OCI-M2 (cell line): ENCODE data around the gene BCAP31.
A peak's percentile ranks its signal among the peaks of the same experiment; 100 is the strongest.

Experiments
- DNase-seq: peaks from one replicate; lab custom pipeline; 2025; ENCODE audit not compliant: unreplicated experiment; lab: John Stamatoyannopoulos, UW

BCAP31 gene

DNA sequence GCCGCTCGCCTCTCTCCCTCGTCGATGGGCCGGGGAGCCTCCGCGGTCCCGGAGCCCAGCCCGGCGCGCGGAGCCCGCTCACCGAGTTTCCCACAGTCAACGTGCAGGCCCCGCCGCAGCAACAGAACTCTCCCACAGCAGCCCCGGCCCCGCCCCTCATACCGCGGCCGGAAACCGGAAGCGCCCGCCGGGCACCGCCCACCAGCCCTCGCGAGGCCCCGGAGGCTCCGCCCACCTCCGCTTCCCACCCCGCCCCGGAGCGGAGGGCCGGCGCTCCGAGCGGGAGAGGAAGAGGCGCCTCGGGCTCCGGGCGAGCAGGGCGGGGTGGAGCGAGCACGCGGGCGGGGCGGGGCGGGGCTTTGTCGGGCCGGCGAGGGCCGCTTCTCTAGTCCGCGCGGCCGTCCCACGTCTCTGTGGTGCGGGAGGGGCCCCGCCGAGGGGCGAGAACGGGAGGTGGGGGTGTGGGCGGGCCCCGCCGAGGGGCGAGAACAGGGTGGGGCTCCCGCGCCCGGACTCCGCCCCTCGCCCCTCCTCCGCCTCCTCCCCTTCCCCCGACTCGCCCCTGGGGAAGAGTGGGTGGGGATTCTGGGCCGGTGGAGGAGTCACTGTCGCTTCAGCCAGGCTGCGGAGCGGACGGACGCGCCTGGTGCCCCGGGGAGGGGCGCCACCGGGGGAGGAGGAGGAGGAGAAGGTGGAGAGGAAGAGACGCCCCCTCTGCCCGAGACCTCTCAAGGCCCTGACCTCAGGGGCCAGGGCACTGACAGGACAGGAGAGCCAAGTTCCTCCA is at the start of gene BCAP31, which contains the start of gene ABCD1:
Gene BCAP31, minus strand, starts transcription at position 136 of the 787 bp plus-strand sequence. CDS start 1,143 bp downstream, outside the sequence.
Gene ABCD1, plus strand, starts transcription at position 605 of the 787 bp plus-strand sequence. CDS start 411 bp downstream, outside the sequence.
- DNase-seq: no peak

DNA sequence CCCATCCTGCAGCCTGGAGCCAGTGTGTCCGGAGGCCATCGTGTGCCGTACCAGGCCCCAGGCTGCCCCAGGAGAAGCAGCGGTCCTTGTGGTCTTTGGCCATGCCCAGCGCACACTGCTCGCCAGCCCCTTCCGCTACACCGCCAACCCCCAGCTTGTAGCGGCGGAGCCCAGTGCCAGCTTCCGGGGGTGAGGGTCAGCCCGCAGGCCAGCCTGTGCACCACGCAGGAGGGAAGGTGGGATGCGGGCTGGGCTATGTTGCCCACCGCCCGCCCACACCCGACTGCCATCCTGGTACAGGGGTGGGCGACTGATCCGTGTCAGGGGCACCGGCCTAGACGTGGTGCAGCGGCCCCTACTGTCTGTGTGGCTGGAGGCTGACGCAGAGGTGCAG is 49.0 kb upstream of the BCAP31 start:
- DNase-seq: no peak

DNA sequence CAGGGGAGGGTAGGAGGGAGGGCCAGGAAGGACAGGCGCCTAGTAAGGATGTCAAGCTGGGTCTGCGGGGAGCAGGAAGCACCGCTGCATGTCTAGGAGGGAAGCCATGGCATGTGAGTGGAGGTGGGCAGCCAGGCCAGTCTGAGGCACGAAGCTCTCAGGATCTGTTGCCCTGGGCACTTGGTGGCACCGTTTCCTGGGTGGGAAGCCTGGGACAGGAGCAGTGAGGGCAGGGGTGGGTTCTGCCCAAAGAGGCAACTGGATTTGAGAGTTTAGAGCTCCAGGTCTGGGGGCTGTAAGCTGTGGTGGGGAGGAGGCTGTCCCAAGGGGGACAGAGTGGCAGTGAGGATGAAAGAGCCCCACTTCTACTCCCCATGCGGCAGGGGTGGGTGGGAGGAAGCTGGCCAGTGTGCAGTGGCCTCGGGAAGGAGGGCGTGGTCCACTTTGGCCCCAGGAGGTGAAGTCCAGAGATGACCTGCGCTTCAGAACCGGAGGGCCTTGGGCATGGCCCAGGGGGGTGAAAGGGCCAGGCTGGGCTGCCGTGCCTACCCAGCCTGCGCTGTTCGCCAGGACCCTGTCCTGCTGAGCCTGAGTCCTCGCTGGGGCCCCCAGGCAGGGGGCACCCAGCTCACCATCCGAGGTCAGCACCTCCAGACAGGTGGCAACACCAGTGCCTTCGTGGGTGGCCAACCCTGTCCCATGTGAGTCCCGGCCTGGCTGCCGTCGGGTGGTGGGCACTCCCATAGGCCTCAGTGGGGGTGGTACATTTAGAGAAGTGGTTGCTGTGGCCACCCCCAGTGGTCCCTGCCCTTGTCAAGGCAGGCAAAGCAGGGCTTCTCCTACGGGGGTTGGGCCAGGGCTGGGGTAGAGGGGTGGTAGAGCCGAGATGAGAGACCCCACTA is 48.4 kb upstream of the BCAP31 start:
- DNase-seq: no peak

DNA sequence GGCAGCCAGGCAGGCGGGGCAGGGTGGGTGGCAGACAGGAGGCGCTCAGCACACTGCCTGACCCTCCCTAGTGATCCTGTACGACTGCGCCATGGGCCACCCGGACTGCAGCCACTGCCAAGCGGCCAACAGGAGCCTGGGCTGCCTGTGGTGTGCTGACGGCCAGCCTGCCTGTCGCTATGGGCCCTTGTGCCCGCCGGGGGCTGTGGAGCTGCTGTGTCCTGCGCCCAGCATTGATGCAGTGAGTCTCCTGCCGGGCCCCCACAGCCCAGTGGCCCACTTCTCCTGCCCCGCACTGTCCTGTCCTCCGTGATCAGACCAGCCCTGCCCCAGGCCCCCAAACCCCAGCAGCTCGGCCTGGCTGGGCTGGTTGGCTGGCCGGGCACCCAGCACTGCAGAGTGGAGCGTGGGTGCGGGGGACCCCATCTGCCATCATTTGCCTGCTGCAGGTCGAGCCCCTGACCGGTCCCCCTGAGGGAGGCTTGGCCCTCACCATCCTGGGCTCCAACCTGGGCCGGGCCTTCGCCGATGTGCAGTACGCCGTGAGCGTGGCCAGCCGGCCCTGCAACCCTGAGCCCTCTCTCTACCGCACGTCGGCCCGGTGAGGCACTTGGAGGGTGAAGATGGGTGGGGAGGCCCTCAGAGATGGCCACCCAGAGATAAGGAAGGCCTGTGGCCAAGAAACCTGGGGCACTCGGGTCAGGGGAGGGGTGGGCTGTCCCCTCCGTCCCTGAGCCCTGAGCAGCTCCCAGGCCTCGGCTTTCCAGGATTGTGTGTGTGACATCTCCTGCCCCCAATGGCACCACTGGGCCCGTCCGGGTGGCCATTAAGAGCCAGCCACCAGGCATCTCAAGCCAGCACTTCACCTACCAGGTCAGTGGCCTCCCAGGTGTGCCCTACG is 47.5 kb upstream of the BCAP31 start:
- DNase-seq: no peak

DNA sequence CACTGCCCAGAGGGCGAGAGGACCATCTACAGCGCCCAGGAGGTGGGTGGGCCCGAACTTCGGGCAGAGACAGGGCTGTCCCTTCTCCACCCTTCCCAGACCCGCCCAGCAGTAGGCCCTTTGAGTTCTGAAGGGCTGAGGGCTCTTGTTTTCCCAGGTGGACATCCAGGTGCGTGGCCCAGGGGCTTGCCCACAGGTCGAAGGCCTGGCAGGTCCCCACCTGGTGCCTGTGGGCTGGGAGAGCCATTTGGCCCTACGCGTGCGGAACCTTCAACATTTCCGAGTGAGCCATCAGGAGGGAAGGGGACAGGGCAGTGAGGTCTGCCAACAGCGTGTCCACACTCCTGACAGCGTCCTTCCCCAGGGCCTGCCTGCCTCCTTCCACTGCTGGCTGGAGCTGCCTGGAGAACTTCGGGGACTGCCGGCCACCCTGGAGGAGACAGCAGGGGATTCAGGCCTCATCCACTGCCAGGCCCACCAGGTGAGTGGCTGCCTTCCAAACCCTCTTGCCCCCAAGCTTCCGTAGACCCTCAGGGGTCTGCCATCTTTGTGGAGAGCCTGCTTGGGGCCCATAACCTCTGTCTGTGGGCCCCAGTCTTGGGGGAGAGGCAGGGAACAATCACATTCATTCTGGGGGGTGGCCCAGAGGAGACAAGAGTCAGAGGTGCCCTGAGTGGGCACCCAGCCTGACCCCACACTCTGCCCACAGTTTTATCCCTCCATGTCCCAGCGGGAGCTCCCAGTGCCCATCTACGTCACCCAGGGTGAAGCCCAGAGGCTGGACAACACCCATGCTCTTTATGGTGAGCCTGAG is 46.6 kb upstream of the BCAP31 start:
- no peak for DNase-seq

DNA sequence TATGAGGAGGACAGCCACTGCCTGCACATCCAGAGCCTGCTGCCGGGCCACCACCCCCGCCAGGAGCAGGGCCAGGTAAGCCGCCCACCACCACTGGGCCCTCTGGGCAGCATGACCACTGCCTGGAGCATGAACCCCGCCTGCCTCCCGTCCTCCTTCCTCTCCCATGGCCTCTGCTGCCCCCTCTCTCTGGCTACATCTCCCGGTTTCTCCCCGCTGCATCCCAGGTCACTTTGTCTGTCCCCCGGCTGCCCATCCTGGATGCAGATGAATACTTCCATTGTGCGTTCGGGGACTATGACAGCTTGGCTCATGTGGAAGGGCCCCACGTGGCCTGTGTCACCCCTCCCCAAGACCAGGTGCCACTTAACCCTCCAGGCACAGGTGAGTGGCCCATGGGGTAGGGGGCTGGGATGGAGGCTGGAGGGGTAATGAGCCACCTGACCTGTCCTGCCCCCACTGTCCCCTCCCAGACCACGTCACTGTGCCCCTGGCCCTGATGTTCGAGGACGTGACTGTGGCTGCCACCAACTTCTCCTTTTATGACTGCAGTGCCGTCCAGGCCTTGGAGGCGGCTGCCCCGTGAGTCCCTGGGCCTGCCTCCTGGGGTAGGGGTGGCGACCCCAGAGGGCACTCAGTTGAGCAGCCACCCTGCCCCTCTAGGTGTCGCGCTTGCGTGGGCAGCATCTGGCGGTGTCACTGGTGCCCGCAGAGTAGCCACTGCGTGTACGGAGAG is 45.8 kb upstream of the BCAP31 start:
- no peak for DNase-seq

DNA sequence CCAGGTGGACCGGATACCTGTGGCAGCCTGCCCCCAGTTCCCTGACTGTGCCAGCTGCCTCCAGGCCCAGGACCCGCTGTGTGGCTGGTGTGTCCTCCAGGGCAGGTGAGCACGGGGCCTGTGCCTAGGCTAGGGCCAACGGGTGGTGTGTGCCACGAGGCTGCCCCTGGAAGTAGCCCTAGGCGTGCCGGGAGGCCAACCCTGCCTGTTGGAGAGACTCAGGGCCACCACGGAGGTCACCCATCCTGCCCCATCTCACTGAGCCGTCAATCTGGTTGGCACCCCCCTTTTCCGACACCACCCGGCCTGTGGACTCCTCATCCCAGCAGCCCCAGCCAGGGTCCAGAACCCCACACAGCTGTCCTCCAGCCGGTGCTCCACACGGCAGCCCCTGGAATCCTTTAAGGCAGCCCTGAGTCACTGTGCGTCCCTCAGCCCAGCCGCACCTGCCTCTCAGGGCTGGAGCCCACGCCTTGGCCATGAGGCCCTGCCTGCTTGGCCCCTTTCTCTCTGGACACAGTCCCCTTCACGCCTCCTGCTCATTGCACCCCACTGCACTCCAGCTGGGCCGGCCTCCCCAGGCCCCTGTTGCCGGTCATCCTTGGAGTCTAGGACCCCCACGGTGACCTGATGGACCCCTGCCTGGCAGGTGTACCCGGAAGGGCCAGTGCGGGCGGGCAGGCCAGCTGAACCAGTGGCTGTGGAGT is 45.1 kb upstream of the BCAP31 start:
- DNase-seq: no peak

DNA sequence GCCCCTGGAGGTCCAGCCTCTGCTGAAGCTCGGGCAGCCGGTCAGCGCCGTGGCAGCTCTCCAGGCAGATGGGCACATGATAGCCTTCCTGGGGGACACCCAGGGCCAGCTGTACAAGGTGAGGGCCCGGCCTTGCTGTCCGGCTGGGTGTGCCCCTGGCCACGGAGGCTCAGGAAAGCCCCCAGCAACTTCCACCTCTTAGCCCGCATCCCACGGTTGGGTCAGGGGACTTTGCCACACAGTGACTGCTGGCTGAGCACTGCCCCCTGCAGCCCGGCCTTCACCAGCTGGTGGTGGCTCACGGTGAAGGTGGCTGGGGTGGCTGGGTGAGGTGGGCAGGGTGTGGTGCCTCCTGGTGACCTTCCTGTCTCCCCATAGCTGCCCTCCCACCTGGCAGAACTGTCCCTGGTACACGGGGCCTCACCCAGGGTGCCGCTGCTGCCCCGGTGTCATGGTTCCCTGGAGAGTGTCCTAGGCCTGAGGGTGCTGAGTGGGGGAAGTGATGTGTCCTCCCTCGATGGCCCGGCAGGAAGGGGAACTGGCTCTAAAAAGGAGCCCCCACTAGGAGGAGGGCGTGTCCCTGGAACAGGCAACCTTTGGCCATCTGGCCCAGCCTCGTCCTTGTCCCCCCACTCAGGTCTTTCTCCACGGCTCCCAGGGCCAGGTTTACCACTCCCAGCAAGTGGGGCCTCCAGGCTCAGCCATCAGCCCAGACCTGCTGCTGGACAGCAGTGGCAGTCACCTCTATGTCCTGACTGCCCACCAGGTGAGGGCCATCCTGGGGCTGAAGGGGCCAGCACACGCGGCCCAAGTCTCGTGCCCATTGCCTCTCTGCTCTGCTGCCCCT is 44.3 kb upstream of the BCAP31 start:
- no peak for DNase-seq

DNA sequence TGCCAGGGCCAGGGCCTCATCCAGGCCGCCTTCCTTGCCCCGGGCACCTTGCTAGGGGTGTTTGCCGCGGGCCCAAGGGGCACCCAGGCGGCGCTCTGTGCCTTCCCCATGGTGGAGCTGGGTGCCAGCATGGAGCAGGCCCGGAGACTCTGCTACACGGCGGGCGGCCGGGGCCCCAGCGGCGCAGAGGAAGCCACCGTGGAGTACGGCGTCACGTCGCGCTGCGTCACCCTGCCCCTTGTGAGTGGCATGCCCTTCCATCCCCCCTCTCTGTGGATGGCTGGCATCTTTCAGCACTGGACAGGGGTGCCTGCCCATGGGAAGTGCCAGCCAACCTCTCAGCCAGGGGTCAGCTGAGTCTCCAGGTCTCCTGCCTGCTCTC is 43.5 kb upstream of the BCAP31 start:
- no peak for DNase-seq

DNA sequence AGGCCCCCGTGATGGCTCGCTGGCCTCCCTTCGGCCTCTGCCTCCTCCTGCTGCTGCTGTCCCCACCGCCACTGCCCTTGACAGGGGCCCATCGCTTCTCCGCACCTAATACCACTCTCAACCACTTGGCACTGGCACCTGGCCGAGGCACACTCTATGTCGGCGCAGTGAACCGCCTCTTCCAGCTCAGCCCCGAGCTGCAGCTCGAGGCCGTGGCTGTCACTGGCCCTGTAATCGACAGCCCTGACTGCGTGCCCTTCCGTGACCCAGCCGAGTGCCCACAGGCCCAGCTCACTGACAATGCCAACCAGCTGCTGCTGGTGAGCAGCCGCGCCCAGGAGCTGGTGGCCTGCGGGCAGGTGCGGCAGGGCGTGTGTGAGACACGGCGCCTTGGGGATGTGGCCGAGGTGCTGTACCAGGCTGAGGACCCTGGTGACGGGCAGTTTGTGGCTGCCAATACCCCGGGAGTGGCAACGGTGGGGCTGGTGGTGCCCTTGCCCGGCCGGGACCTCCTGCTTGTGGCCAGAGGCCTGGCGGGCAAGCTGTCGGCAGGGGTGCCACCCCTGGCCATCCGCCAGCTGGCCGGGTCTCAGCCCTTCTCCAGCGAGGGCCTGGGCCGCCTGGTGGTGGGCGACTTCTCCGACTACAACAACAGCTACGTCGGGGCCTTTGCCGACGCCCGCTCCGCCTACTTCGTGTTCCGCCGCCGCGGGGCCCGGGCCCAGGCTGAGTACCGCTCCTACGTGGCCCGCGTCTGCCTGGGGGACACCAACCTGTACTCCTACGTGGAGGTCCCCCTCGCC is 42.9 kb upstream of the BCAP31 start:
- no peak for DNase-seq

DNA sequence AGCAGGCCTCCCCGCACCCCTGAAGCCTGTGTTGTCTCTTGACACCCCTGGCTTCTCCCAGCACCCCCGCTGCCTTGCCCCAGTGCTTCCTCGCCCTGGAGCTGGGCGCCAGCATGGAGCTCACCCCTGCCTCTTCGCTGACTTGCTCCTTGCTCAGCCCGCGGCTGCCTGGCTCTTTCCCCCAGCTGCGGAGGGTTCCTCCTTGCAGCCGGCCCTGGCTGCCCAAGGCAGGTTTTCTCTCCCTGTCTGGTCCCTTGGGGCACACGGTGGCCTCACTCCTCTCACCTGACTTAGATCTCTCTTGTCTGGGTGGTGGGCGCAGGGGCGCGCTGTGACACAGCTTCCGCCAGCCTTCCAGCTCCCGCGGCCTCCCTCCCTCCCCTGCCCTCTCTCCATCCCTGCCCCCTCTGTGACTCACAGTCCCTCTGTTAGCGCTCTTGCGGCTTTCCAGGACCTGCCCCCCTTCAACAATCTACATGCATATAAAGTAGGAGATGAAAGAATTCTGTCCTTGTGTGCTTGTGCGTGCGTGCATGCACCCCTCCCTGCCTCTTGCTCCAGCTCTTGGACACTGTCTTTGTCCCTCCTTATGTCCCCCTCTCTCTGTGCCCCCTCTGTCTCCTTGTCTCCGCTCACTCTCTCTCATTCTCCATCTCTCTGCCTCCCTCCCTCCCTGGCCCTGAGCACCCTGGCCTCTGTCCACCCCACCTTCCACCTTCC is 42.1 kb upstream of the BCAP31 start:
- DNase-seq: peak; percentile 0

DNA sequence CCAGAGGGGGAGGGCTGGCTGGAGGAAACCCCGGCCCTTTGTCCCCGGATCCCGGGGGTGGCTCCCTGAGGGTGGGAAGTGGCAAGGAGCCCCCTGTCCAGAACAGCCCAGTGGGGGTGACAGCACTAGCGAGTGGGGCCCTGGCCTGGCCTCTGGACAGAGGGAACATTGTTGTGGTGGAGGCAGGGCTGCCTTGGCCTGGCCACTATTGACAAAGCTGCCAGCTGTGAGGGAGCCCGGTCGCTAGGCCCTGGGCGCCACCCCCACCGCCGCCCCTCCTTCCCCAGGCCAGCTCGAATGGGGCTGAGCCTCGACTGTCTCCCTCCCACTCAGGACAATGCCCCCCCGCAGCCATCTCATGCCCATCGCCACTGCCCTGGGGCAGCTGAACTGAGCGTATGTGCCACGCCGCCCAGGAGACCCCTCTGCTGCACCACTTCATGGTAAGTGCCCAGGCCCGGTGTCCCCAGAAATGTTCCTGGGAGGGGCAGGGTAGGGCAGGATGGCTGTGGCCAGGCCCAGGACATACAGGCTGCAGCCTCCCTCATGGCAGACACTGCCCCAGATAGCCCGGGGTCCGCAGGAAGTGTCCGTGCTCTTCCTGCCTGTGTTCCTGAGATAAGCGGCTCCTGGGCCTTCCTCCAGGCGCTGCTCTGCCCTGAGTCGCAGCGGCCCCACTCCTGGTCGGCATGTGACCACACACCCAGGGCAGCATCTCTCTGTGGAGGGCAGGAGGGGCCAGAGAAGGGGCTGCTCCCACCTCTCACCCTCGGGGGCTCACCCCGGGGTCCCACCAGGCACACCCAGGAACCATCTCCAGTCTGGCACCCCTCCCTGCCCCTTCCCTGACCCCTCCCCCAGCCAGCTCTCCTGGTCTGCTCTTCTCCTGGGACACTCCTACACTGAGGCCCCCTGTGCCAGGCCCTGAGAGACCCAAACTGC is 41.2 kb upstream of the BCAP31 start:
- DNase-seq: peak; percentile 3

DNA sequence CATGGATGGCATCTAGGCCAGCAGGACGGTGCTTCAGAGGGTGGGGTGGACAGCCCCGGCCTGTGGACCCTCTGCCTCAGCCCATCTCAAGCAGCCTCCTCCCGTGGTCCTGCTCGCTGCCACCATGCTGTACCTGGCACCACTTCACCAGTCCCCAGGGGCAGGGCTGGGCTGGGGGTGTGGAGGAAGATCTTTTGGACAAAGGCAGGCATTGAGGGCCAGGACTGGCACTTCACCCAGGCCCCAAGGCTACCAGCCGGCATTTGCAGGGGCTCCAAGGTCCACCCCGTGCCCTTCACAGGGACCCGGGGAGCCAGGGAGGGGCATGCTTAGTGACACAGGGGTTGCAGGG is 40.6 kb upstream of the BCAP31 start:
- no peak for DNase-seq

DNA sequence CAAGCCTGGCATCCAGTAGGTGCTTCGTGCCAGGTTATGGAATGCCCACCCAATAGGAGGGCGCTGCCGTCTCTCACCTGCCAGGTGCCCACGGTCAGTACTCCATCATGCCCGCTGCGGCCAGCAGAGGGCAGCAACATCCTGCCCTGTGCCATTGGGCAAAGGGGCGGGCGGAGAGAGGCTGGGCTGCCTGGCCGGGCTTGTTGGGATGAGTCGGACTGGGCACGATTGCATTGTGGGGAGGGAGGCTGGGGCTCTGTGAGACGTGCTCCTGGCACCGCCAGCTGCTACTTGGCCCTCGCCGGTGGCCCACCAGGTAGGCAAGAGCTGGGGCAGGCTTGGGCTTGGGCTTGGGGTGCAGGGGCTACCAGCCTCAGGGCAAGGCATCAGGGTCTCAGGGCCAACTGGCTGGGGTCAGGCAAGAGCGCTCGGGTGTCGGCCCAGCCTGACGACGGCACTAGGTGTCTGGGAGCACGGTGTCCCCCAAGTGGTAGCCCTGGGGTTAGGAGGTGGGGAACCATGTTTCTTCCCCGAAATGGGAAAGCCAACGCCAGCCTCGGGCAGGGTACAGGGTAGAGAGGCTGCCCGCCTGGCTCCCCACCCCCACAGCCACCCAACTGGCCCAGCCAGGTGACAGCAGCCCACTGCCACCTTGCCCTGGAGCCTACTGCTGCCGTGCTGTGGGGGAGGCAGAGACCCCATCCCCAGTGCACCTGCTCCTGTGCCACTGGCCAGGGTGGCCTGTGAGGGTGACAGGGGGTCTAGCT is 40.0 kb upstream of the BCAP31 start, which contains the start of gene PLXNB3:
Gene PLXNB3, plus strand, starts transcription at position 261 of the 767 bp plus-strand sequence. CDS start 1,287 bp downstream, outside the sequence.
- DNase-seq: no peak
